GM18909 (cell line): ENCODE results near the gene HPN.
"Not testable (repeated sequence)": the region's sequence is repeated elsewhere in the genome, so short reads cannot be mapped to it uniquely, and the experiment has no call there.

Experiments used
- ATAC-seq: cut with Tn5 transposase; IDR thresholded peaks from one replicate; pipeline ENCODE4 v1.9.1; 2021; ENCODE audit warnings: mild to moderate bottlenecking; ENCODE audit not compliant: unreplicated experiment, poor library complexity

HPN gene

DNA sequence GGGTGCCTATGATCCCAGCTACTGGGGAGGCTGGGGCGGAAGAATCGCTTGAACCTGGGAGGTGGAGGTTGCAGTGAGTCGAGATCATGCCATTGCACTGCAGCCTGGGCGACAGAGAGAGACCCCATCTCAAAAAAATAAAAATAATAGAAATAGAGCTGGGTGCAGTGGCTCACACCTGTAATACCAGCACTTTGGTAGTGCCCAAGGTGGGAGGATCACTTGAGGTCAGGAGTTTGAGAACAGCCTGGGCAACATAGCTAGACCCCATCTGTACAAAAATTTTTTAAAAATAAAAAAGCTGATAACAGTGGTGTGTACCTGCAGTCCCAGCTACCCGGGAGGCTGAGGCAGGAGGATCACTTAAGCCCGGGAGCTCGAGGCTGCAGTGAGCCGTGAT, 34.1 kb upstream of the HPN start:
- not testable (repeated sequence) for ATAC-seq

DNA sequence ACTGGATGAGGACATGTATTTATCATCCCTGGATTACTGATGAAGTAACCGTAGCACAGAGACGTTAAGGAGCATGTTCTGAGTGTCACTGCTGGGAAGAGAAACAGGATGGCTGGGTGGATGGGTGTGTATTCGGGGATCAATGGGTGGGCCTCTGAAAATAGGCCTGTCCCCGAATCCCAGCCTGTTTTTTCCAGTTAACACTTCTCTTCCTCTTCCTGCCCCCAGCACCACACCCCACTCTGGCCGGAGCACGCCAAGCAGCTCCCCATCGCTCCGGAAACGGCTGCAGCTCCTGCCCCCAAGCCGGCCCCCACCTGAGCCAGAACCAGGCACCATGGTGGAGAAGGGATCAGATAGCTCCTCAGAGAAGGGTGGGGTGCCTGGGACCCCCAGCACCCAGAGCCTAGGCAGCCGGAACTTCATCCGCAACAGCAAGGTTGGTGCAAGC, 32.6 kb upstream of the HPN start:
- ATAC-seq, result no peak

DNA sequence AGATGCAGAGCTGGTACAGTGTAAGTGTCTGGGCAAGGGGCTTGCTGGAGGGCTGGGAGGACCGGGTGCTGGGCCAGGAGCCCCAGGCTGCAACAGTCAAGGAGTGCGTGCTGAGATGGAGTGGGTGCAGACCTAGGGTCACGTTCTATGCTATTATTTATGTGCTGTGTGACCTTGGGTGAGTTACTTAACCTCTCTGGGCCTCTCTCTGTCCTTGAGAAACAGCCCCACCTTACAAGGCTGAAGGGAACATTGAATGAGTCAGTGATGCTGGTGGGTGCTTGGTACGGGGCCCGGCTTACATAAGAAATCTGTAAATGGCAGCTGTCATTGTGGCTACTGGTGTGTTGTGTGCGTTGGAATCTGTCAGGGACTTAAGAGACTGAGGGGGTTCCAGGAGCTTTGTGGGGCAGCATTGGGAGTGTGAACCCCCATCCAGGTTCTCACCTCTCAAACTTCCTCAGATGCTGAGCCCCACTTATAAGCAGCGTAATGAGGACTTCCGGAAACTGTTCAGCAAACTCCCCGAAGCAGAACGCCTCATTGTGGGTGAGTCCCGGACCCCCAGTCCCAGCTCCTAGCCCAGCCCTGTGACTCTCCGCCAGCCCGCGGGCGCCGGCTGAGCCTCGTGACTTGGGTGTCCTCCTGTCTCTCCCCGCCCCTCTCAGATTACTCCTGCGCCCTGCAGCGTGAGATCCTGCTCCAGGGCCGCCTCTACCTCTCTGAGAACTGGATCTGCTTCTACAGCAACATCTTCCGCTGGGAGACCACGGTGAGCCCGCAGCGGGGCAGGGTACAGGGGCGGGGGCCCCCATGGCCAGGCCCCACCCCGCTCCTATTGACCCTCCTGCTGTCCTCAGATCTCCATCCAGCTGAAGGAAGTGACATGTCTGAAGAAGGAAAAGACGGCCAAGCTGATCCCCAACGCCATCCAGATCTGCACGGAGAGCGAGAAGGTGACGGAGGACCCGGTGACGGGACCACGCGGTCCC, 31.8 kb upstream of the HPN start:
- no peak for ATAC-seq

DNA sequence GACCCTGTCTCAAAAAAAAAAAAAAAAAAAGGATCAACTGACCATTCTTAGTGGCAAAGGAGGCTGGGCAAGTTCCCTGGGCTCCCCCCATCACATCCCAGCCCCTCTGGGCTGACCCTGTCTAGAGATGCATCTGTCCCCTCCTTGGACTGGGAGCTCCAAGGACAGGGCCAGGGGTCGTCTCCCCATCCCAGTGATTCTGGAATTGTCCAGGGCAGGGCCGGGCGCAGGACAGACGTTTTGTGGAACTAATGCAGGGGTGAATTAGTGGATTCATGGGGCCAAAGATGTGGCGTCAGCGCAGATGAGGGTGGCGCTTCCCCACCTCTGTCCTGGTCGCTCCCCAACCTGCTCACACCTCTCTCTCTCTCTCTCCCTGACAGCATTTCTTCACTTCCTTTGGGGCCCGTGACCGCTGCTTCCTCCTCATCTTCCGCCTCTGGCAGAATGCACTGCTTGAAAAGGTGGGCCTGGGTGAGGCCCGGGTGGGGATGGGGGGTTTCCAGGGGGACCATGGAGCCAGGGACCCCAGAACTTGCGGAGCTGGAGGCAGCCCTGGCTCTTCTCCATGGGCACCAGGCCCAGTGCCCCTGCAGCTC, 30.3 kb upstream of the HPN start:
- no peak for ATAC-seq

DNA sequence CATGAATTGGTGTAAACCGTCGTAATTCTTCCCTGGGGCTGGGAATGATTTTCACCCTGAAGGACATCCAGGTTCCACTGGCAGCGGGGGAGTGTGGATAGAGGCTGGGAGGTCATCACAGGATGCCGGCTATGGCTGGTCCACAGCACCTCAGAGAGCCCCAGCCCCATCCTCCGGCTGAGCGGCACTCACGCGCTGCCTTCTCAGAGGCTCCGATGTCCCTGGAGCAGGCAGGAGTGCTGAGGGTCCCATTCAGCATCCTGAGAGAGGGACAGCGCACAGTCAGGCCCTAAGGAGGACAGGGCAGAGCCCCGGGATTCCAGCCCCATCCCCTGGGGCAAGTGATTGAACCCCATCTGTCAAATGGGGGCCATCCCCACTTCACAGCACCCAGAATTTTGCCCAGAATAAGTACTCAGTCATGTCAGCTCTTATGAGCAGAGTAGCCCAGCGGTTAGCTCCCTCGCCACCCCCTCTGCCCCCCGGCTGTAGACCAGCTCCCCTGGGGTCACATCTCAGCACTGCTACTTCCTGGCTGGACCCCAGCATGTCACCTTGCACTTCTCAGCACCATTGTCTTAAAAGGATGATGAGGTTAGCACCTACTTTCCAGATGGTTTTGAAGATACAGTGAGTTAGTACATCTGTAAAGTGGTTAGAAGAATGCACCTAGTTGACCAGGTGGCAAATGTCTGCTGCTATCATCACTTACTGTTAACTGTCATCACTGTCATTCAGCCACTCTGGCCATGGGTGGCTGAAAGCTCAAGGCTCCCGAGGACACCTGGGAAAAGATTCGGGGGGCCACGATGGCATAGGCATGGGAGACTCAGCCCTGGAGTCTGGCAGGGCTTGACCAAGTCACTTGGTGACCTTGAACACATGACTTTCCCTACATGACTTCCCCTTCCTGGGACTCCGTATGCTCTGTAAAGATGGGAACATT, 29.5 kb upstream of the HPN start:
- no peak for ATAC-seq

DNA sequence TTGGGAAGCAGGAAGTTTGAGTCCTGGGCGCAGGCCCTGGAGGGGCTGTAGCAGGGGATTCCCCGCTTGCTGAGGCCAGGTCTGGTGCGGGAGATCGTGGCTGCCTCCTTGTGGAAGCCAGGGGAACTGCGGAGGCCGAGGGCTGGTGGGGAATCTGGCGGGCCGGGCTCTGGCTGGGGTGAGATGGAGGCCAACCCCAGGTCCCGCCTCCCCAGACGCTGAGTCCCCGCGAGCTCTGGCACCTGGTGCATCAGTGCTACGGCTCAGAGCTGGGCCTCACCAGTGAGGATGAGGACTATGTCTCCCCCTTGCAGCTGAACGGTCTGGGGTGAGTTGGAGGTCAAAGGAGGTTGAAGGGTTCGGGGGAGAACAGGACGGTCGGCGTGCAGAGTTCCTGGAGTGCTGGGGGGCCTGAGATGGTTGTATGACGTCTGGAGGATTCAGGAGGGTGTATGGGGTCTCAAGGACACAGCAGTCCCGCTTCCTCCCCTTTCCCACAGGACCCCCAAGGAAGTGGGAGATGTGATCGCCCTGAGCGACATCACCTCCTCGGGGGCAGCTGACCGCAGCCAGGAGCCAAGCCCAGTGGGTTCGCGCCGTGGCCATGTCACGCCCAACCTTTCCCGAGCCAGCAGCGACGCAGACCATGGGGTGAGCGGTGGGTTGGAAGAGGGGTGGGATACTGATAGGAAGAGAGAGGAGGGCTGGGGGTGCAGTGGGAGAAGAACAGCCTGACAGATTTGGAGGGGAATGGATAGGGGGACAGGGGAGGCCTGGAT, 28.3 kb upstream of the HPN start:
- no peak for ATAC-seq

DNA sequence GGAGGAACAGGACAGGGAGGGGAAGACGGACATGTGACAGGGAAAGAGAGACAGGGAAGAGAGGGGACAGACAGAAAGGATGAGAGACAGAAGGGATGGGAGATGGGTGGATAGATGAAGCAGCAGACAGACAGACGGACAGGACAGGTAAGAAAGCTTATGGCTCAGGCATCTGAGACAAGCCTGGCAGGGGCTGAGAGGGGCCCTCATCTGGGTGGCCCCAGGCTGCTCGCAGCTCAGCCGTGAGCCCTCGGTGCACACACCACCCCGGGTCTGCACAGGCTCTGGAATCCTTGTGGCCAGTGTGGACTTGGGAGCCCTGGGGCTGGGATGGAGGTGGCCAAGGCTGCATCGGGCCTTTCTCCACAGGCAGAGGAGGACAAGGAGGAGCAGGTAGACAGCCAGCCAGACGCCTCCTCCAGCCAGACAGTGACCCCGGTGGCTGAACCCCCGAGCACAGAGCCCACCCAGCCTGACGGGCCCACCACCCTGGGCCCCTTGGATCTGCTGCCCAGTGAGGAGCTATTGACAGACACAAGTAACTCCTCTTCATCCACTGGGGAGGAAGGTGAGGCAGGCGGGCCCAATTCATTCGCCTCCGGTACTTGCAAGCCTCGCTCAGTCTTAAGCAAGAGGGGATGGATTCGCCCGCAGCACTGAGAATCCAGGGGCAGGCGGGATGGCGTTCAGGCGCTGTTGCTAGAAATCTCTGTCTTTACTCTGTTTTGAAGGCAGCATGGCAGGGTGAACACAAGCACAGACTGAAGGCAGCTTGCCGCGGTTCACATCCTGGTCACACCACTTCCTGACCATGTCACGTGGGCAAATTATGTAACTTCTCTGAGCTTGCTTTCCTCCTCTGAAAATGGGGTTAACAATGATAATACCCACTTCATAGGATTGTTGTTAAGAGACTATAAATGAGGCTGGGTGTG, 27.4 kb upstream of the HPN start:
- no peak for ATAC-seq

DNA sequence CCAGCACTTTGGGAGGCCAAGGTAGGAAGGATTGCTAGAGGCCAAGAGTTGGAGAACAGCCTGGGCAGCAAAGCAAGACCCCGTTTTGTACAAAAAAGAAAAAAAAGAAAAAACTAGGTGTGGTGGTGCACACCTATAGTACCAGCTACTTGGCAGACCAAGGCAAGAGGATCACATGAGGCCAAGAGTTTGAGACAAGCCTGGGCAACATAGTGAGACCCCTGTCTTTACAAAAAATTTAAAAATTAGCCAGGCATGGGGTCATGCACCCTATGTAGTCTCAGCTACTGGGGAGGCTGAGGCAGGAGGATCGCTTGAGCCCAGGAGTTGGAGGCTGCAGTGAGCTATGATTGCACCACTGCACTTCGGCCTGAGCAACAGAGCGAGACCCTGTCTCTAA, 26.7 kb upstream of the HPN start:
- ATAC-seq, result not testable (repeated sequence)

DNA sequence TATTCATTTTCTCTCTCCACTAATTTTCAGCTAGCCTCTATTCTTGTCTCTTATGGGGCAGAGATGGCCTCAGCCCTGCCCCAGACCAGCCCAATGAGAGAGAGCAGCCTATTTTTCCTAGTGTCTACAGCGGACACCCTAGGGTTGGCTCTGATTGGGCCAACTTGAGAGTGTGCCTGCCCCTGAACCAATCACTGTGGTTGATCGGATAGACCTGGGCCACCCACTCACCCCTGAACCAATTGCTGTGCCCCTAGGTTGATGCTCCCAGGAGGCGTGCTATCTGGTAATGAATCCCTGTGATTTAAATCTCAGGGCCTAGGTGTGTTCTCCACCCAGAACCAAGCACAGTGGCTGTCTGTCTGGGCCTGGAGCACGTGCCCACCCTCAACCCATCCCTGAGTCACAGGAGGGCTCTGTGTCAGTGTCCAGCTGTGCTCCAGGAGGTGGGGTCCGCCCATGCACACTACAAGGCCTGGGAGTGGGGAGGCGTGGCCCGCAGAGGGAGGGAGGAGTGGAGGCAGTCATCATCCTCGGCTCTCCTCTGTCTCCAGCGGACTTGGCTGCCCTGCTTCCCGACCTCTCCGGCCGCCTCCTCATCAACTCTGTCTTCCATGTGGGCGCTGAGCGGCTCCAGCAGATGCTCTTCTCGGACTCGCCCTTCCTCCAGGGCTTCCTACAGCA, 26.1 kb upstream of the HPN start:
- ATAC-seq, result no peak

DNA sequence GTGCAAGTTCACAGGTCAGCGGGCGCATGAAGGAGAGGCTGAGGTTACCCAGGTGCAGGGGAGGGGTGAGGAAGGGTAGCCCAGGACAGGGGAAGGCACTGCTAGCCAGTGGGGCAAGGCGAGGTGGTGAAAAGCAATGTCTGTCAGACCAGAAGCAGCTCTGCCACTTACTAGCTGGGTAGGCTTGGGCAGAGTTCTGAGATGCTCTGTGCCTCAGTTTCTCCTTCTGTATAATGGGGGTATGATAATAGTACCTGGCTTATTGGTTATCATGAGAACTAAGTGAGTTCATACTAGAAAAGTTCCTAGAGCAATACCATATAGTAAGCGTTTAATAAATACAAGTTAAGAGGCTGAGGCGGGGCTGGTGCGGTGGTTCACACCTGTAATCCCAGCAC, 25.6 kb upstream of the HPN start:
- no peak for ATAC-seq

DNA sequence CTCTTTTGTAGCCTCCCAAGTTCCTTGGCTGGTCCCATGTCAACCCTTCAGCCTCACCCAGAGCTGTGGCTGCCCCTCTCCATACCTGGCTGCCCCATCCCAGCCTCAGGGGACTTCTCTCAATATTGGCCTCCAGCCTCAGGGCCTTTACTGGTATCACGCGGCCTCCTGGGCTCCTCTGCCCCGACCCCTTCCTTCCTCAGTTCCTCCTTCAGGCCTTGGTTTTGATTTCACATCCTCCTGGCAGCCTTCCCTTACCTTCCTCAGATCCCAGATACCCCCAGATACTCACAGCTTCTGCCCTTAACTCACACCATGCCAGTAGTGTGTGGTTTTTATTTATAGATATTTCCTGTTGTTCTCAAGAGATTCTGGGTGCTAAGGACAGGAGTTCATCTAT, 24.0 kb upstream of the HPN start:
- ATAC-seq, result no peak

DNA sequence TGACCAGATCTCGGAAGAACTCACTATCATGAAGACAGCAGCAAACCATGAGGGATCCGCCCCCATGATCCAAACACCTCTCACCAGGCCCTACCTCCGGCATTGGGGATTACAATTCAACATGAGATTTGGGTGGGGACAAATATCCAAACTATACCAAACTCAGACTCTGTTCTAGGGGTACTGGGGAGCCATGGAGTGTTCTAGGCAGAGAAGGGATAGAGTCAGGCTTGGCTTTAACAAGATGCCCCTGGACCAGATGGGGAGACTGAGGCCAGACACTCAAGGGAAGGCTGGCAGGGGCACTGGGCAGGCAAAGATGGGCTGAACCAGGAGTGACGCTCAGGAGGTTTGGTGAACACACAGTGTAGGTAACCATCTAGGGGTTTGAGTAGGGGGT, 23.1 kb upstream of the HPN start:
- no peak for ATAC-seq

DNA sequence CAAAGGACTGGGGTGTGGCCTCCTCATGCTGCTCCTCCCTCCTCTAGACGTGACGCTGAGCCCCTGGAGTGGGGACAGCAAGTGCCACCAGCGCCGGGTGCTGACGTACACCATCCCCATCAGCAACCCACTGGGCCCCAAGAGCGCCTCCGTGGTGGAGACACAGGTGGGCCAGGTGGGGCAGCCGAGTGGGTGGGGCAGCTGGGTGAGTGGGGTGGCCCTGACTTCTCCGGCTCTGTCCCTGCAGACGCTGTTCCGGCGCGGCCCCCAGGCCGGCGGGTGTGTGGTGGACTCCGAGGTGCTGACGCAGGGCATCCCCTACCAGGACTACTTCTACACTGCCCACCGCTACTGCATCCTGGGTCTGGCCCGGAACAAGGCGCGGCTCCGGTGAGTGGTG, 22.4 kb upstream of the HPN start:
- ATAC-seq, result no peak

DNA sequence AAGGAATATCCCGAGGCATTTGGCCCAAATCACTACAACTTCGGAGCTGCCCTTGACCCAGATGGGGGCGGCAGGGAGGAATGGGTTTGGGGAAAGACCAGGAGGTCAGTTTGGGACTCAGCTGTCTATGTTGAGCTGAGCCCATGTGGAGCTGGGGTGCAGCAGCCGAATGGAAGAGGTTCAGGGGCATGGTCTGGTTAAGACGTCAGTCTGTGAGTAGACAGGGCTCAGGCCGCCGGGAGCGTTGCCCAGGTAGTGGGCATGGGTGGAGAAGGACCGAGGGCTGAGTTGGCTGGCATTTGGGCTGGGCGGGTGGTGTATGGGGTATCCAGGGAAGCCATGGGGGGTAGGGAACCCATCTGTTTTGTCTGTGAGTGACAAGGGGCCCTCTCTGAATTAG, 20.5 kb upstream of the HPN start:
- no peak for ATAC-seq

DNA sequence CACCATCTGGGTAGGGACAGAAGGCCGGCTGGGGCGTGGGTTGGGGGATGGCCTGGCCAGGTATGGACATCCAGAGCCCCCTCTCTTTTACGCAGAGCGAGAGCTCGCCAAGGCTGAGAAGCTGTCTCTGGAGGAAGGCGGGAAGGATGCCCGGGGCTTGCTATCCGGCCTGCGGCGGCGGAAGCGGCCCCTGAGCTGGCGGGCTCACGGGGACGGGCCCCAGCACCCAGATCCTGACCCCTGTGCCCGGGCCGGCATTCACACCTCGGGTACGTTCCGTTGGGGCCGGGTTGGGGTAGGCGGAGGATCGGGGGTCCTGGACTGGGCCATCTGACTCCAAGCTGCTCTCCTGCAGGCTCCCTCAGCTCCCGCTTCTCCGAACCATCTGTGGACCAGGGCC, 19.9 kb upstream of the HPN start:
- no peak for ATAC-seq

DNA sequence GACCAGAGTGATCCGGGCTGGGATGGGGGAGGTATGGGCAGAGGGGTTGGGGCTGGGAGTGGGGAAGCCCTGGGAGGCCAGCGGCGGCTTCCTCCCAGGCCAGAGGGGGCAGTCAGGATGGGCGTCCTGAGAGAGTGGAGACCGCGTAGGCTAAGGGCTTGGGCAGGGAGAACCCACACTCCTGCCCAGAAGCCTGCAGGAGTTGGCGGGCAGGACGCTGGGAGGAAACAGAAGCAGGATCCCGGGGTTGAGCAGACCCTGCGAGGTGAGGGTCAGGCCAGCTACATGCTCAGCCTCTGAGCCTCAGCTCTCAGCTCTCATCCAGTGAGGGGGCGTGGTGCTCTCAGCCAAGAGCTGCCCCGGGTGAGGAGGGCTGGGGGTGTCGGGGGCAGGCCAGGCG, 19.1 kb upstream of the HPN start:
- ATAC-seq, result no peak

DNA sequence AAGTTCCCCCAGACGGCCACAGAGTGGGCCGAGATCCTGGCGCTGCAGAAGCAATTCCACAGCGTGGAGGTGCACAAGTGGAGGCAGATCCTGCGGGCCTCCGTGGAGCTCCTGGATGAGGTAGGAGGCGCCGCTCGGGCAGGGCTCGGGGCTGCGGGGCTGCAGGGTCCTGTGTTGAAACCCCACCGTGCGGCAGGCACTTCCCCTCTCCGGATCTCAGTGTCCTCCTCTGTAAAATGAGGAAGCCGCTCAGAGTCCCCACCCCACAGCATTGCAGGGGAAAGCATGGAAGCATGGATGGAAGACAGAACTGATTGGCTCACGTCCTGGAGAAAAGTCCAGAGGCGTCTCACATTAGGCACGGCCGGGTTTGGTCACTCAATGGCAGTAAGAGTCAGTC, 18.1 kb upstream of the HPN start:
- no peak for ATAC-seq

DNA sequence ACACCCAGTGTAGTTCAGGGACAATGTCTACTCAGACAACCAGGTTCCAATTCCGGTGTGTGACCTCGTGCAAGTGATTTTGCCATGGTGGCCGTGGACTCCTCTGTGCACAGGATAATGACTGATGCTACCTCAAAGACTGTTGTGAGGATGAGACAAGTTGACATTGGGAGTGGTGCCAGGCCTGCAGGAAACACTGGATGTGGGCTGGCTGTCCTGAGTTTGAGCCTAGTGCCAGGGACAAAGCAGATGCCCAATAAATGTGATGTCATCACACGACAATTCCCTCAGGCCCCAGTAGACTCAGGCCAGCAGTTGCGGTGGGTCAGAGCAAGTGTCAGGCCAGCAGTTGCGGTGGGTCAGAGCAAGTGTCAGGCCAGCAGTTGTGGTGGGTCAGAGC, 17.4 kb upstream of the HPN start:
- no peak for ATAC-seq
